Thyroid gland (tissue), 4 donors: ENCODE results near the gene CCDC178. TPM values are rescaled to one million over a fixed set of nuclear protein-coding genes. Genes with fewer than 3 reads are reported as not detected.

ENCODE experiments used
- DNase-seq, 2 donors: peaks; one replicate each; pipeline ENCODE4 v3.0.0-alpha.2; 2019
- H3K27ac ChIP-seq, 3 donors: fragments of 200-600 bp; sonication (generic); 1 replicate in 2 of 3; 2 replicates in 1 of 3; pipeline ENCODE4 v1.5.1; 2016 to 2019; ENCODE audit warnings: mild to moderate bottlenecking in 1 of 3, moderate library complexity in 1 of 3
- H3K27me3 ChIP-seq: fragments of 200-600 bp; sonication (generic); one replicate; pipeline ENCODE4 v1.5.1; 2019
- H3K36me3 ChIP-seq, 2 donors: fragments of 200-600 bp; sonication (generic); one replicate each; pipeline ENCODE4 v1.5.1; 2016 to 2019
- H3K4me1 ChIP-seq, 2 donors: fragments of 200-600 bp; sonication (generic); one replicate each; pipeline ENCODE4 v1.5.1; 2017 to 2019
- H3K4me3 ChIP-seq, 3 donors: fragments of 200-600 bp; sonication (generic); replicated peaks in 1 of 3; 1 replicate in 2 of 3; 2 replicates in 1 of 3; pipeline ENCODE4 v1.5.1; 2016; ENCODE audit warnings: mild to moderate bottlenecking in 1 of 3
- H3K9me3 ChIP-seq: fragments of 200-600 bp; sonication (generic); one replicate; pipeline ENCODE4 v1.5.1; 2017
- POLR2A ChIP-seq, 2 donors: fragments of 450-650 bp; IDR thresholded peaks; one replicate each; pipeline ENCODE4 v1.6.1; 2017; ENCODE audit warnings: antibody characterized with exemption in 2 of 2, mild to moderate bottlenecking in 2 of 2, moderate library complexity in 1 of 2
- WGBS, 2 donors: methylation state at CpG; one replicate each; pipeline ENCODE4 v1.1.5; 2017; 5-methylcytosine and 5-hydroxymethylcytosine counted together
- intact Hi-C: fragments of 100-400 bp; cut with DNase I; formaldehyde crosslinking; loops from one replicate; pipeline ENCODE4 v1.15.1; 2023
- total RNA-seq, 4 donors: library from RNA; depleted of rRNA; stranded (reverse); fragments of >200 nt; gene quantifications; one replicate each; pipeline ENCODE4 v1.2.3, GENCODE V29; 2016
- TF ChIP-seq, protein P1 (sequence below), 6 experiments: fragments of 200-600 bp in 3 of 6; fragments of 450-650 bp in 3 of 6; sonication (generic) in 3 of 6; IDR thresholded peaks; one replicate each; pipeline ENCODE4 v1.5.1; 2016 to 2019; ENCODE audit warnings: antibody characterized with exemption in 6 of 6, mild to moderate bottlenecking in 2 of 6, inconsistent platforms in 1 of 6, moderate library complexity in 1 of 6

CCDC178 gene
- total RNA-seq, 4 donors from 2014 or later: 1.4 to 3.1 (median 1.7) TPM; not detected in 1

GRCh38 chr18:33161131-33161530 lies 279.4 kb downstream of the CCDC178 start:
- Histone ChIP-seq H3K9me3 (no peaks in the 10 kb centered on the region), H3K27ac (no peak overlapping the region), H3K36me3 (no peaks in the 10 kb centered on the region), H3K4me1 (peaks cover 0 to 3% of the 10 kb centered on the region in 2 donors), H3K4me3 (no peak overlapping the region), H3K27me3 (no peaks in the 10 kb centered on the region)
- intact Hi-C loops: no loop called here
- DNase-seq: no peak
- 77 to 87% methylated on average over 2 of the region's 2 CpGs for WGBS, 2 donors
- TF ChIP-seq, protein P1, sequence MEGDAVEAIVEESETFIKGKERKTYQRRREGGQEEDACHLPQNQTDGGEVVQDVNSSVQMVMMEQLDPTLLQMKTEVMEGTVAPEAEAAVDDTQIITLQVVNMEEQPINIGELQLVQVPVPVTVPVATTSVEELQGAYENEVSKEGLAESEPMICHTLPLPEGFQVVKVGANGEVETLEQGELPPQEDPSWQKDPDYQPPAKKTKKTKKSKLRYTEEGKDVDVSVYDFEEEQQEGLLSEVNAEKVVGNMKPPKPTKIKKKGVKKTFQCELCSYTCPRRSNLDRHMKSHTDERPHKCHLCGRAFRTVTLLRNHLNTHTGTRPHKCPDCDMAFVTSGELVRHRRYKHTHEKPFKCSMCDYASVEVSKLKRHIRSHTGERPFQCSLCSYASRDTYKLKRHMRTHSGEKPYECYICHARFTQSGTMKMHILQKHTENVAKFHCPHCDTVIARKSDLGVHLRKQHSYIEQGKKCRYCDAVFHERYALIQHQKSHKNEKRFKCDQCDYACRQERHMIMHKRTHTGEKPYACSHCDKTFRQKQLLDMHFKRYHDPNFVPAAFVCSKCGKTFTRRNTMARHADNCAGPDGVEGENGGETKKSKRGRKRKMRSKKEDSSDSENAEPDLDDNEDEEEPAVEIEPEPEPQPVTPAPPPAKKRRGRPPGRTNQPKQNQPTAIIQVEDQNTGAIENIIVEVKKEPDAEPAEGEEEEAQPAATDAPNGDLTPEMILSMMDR (IDR thresholded peaks at IDR 0.05): no peak
- TF ChIP-seq POLR2A (IDR thresholded peaks at IDR 0.05): no peak

GRCh38 chr18:33159151-33159550 lies 281.4 kb downstream of the CCDC178 start:
- no peak overlapping the region for H3K27ac ChIP-seq

DNA sequence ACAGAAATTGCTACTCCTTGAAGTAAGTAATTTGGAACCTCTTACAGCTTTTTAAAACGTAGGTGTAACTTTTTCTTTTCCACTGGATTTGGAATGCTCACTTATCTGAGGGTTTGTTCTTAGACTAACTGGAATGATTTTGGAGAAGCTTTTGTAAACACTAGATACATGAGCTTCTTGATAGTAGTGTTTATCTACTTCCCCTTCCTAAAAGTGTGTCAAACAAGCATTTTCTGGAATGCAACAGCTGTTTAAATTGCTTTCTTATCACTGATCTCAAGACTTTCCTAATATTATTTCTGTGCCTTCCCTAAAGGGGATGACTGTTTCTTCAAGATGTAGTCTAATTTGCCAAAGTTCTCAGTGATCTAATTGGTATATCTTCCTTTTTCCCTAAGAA lies 282.6 kb downstream of the CCDC178 start:
- Histone ChIP-seq H3K27me3 (no peaks in the 10 kb centered on the region), H3K4me1 (peaks cover 0 to 3% of the 10 kb centered on the region in 2 donors), H3K9me3 (no peaks in the 10 kb centered on the region), H3K27ac (no peak overlapping the region), H3K4me3 (no peak overlapping the region), H3K36me3 (no peaks in the 10 kb centered on the region)
- 2 to 7% methylated on average over 1 of the region's 1 CpG for WGBS, 2 donors
- intact Hi-C loops: no loop called here
- TF ChIP-seq, protein P1 (IDR thresholded peaks at IDR 0.05): no peak
- no peak for TF ChIP-seq POLR2A (IDR thresholded peaks at IDR 0.05)
- no peak for DNase-seq

More at GRCh38 chr18:33159151-33159550, 281.4 kb downstream of the CCDC178 start:
- intact Hi-C loops: no loop called here
- TF ChIP-seq, protein P1 (IDR thresholded peaks at IDR 0.05): no peak
- TF ChIP-seq POLR2A (IDR thresholded peaks at IDR 0.05): no peak
- H3K9me3 ChIP-seq: no peaks in the 10 kb centered on the region
- WGBS, 2 donors: 84 to 85% methylated on average over 2 of the region's 2 CpGs
- H3K4me3 ChIP-seq: no peak overlapping the region
- H3K4me1 ChIP-seq: peaks cover 0 to 3% of the 10 kb centered on the region in 2 donors
- H3K27me3 ChIP-seq: no peaks in the 10 kb centered on the region
- no peaks in the 10 kb centered on the region for H3K36me3 ChIP-seq
- no peak for DNase-seq

DNA sequence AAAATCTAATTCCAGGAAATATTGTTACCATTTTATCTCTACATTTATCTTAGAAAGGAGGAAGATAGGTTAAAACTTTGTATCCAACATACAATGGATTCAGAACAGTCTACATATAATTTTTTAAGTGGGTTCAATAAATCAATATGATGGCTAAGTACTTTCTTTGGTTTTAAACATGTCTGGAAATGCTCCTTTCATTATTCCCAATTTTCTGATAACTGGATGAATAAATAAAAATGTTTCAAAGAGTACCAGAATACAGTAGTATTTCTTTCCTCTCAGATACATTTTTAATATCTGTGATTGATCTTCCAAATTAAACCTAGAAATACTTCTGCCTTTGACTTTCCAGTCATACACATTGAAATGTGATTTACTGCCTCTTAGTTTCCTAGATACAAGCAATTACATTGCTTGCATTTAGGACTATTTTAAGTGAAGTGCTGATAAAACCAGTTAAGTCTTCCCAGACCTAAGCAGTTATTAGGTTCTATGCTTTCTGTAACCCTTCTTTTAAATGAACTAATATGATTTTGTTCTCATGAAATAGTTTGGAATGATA lies 283.5 kb downstream of the CCDC178 start:
- TF ChIP-seq, protein P1 (IDR thresholded peaks at IDR 0.05): no peak
- TF ChIP-seq POLR2A (IDR thresholded peaks at IDR 0.05): no peak
- no peak overlapping the region for H3K4me3 ChIP-seq
- H3K4me1 ChIP-seq: peaks cover 0 to 9% of the 10 kb centered on the region in 2 donors
- no peak overlapping the region for H3K27ac ChIP-seq
- no peaks in the 10 kb centered on the region for H3K9me3 ChIP-seq
- intact Hi-C loops: no loop called here
- no peaks in the 10 kb centered on the region for H3K27me3 ChIP-seq
- no peaks in the 10 kb centered on the region for H3K36me3 ChIP-seq
- DNase-seq: no peak

- Histone ChIP-seq H3K4me1 (peaks cover 0 to 9% of the 10 kb centered on the region in 2 donors), H3K36me3 (no peaks in the 10 kb centered on the region), H3K27ac (no peak overlapping the region), H3K9me3 (no peaks in the 10 kb centered on the region), H3K27me3 (no peaks in the 10 kb centered on the region), H3K4me3 (no peak overlapping the region)
- no peak for DNase-seq
- no peak for TF ChIP-seq POLR2A (IDR thresholded peaks at IDR 0.05)
- TF ChIP-seq, protein P1 (IDR thresholded peaks at IDR 0.05): no peak
- intact Hi-C loops: no loop called here
- WGBS, 2 donors: 29 to 37% methylated on average over 2 of the region's 2 CpGs
Measured at GRCh38 chr18:33154049-33154448, 286.5 kb downstream of the CCDC178 start.
